ENCODE results near the gene GABRQ.
A peak's percentile ranks its signal among the peaks of the same experiment; 100 is the strongest.

Gene GABRQ

DNA sequence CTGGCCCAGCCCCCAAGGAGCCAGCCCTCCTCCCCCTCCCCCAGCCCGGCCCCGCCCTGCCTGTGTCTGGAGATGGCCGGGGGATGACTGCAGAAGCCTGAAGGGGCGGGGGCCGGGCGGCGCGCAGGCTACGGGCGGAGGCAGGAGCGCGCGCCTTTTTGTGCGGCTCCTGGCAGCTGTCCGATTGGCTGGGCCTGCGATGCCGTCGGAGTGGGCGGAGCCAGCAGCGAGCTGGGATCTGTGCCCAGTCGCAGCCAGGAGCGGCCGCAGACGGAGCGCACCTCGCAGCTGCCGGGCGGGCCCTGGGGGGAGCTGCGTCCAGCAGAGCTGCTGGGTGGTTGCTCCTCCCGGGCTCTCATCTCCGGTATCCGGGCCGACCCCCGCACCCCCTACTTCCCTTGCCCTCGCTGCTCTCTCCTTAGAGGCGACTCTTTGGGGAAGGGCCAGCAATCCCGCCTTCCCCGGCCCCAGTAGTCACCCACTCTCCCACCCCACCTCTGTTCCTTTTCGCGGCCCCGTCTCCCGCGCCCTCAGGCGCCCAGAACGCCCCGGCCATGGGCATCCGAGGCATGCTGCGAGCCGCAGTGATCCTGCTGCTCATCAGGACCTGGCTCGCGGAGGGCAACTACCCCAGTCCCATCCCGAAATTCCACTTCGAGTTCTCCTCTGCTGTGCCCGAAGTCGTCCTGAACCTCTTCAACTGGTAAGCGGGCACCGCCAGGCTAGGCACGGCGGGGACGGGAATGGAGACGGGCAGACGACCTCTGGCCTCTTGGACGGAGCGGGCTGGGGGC is at the start of gene GABRQ:
GABRQ (plus strand) TSS at position 247 of the 794 bp plus-strand sequence; CDS start at position 555, 308 bp downstream.
- peak; percentile 64 for DNase-seq

DNA sequence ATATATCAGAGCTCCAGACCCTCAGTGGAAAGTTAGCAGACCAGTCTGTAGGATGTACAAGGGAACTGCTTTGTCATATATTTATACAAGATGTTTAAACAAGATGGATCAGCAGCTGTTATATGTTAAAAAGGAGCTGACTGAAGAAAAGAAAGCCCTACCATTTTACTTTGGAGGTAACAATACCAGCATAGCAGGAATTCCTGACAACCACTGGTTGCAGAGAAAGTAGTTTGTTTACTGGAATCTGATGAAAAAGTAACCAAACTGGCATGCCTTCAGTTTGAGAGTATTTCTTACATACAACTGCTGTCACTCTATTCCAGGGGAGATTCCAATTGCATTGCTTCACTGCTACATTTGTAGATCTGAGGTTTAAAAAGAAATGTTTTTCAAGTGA is 49.5 kb upstream of the GABRQ start:
- no peak for DNase-seq

DNA sequence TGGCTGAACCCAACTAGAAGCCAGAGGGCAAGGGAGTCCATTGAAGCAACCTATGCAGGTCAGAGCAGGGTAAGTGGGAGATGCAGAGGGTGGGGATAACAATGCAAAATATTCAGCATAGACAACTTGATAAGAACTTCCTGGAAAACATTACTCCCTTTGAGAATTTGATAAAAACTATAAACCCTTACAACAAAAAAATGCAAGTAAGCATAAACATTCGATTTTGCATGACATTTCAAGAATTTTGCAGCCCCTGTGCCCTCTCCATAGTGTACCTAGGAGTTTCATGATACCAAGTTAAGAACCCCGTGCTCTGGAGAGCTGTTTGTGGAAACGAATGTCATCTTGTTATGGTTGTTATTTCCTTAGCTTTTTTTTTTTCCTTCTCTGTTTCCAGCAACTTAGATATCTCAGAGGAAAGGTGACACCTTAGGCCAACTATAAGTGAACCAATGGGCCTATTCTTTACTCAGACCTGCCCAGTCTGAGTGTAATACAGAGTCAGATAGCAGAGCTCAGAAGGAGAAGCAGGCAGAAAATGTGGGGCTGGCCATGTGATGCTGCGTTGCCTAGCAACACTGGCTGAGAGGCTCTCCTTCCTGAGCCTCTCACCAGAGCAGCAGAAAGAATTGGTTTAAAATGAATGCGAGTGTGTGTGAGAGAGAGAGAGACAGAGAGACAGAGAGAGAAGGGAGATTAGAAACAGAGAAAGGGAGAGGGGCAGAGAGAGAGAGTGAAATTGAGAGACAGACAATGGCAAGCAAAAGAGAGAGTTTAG is 36.7 kb upstream of the GABRQ start:
- no peak for DNase-seq

DNA sequence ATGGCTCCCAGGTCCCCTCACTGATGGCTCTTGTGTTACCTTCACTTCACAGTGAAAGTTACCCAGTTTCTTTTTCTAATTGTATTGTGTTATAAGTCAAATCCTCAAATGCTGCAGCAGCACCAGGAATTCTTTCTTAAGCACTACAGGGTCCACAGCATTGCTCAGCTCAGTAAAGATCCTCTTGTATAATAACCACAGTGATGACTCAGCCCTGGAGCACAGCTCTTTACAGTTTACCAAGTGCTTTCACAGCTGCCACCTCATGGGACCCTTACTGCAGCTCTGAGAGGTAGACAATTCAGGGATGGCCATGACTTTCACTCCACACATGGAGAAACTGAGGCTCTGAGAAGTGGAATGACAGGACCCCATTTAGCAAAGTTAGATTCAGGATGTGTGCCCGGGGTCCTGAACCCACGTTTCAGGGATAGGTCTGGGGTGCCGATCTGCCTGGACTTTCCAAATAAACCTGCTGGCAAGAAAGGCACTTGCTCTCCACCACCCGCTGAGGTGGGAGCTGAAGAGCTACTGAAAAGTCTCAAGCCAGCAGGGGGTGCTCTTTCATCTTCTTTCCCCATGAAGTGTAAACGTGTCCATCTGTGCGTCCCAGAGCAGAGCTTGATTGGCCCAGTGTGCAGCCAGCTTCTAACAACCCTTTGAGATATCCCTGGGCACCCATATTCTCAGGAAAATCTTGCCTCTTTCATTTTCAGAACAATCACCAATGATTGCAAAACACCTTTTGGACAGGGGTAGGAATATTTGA is 35.7 kb upstream of the GABRQ start:
- no peak for DNase-seq

DNA sequence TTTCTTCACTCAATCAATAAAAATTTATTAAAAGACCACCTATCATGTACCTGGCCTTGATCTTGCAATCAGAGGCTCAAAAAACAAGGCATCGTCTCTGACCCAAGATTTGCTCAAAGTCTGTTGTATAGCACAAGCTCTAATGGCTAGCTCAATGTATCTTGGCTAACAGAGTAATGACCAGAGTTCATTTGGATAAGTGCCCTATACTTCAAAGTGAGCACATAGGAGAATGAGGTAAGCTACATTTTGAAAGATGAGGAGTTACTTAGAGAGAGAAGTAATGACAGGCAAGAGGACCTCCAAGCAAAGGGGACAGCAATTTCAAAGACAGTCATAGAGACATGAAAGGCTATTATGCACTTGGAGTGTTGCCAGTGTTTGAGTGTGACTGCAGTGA is 22.9 kb upstream of the GABRQ start:
- no peak for DNase-seq

DNA sequence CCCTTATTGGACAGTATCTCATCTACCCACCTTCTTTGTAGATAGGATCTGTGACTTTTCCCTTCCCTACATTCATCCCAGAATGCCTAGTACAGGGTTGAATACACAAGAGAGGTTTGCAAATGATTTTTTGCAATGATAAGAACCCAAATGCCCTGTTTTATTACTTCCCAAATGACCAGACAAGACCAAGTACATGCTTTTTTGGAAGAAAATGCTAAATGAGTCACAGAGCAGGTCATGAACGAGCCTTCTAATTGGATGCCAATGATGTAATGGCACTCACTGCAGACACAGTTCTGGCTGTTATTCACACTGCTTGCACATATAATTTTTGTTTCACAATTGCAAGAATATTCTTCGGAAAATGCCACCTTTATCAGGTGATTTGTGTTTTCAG is 17.8 kb upstream of the GABRQ start:
- DNase-seq = no peak

DNA sequence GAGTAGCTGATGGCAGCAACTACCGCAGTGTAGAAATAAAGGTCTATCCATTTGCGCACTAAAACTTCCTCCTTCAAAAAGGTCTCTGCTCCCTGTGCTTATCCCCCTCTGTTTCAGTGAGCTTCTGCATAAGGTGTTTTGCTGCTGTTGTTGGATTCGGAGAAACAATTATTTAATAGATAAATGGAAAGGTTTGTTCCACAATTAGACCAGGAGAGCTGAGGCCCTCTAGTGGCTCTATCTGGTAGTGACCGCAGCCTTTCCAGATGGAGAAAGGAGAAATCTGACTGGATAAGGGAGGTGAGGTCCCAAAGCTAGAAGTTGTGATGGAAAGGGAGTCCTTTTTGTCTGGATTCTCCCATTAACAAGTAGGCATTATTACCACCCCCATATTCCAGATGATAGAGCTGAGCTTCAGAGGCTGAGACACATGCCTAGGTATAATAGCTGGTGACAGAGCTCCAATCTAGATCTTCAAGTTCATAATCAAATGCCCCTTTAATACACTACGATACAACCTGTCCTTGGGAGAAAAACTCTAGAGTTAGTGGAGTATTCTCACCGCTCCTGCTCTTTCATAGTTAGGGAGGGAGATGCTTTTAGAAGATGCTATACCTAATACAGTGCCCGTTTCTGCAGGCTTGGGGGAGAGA is 5.1 kb upstream of the GABRQ start:
- peak; percentile 42 for DNase-seq

DNA sequence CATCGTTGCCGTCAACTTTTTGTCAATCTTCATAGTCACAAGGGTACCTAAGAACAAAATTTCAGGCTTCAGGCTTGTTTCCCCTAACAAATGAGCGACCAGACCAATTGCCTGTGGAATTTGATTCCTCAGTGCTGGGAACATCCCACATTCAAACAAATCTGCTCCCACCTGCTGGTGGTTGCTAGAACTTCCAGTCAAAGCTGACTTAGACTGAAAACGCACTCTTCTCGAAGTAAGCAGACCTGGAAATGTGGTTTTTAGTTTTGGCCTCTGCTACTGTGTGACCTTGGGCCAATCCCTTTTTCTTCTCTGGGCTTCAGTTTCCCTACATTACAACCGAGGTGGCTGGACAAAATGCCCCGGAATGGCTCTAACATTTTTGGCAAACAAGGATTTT is 1.8 kb upstream of the GABRQ start:
- peak; percentile 59 for DNase-seq

DNA sequence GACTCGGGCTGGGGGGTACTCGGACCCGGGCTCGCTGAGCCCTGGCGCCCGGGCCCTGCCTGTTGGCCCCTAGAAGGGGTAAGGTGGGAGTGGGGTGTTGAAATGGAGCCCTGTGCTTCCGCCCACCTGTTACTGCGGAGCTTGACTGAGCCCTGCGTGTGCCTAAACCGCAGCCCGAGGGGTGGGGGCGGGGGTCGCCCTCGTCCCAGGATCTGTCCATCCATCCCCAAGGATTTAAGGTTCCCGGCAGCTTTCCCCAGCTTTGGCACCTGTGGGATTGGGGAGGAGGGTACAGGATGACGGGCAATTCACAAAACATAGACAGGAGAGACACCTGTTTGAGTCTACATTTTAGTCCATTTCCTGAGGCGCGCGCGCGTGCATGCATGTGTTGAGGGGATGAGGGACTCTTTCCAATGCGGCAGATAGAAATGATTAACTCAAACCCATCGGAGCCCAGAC is 779 bp downstream of the GABRQ start:
- no peak for DNase-seq

DNA sequence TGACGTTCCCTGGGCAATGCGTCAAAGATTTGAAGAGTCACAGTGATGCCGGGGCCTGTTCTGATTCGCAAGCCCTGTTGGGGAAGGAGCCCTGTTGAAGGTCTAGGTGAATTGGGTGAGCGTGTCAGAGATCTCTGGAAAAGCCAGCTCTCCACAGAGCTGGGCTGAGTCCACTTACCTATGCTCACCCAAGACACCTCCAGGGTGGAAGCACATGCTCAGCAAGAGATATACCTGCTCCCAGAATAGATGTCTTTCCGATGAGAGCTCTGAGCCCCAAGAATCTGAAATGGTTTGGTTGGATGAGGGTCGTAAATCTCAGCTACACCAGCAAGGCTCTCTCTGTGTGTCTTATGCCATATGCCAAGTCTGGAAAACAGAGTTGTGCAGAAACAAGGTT is 1.7 kb downstream of the GABRQ start:
- no peak for DNase-seq

DNA sequence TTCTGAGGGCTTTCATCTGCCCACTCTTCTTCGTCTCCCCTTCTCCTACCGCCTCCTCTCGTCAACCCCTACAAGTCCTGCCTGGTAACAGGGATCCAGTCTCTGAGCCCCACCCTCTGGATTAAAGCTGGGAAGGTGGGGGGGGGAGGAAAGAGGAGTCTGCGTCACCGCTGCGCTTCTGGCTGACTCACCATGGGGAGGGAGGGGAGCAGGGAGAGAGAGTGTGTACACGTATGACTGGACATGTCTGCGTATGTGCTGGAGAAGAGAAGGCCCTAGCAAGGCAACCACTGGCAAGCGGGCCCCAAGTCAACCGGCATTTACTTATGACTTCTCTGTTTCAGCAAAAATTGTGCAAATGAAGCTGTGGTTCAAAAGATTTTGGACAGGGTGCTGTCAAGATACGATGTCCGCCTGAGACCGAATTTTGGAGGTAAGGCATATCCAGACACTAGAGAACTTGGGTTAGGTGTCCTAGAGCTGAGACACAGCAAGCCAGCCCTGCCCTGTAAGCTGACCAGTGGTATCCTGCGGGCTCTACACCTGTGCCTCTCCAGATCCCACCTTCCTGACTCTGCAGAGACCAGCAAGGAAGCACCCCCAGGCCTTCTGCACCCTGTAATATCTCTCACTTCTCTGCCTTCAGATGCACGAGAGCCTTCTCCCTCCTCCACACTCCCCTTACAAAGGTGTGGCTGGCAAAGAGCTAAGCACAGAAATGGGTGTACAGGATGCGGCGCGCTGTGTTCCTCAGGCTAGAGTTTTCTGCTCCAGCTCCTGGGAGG is 2.5 kb downstream of the GABRQ start:
- DNase-seq = peak; percentile 53

DNA sequence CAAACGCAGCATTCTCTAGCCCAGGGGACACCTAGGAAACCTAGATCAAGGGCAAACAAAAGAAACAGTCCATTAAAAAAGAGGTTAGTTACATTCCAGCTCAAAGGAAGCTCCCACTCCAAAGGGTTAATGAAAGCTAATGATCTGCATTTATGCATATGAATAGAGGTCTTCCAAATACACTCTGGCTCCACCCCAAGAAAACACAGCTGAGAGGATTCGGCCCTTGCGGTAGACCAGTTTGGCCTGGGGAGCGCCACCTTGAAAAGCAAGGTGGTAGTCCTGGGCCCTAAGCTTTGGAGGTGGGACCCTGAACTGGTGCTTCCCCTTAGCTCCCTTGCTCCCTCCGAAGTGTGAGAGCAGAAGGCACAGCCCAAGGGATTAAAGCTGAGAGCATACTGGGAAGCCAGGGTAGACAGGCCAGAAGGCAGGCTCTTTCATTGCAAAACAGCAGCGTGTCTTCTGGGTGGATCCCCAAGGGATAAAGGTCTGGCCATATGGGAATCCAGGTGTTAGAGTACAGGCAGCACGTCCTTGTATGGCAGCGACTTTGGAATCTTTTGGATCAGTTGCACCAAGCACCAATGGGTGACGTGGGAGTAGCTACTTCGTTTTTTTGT is 3.7 kb downstream of the GABRQ start:
- DNase-seq = no peak

DNA sequence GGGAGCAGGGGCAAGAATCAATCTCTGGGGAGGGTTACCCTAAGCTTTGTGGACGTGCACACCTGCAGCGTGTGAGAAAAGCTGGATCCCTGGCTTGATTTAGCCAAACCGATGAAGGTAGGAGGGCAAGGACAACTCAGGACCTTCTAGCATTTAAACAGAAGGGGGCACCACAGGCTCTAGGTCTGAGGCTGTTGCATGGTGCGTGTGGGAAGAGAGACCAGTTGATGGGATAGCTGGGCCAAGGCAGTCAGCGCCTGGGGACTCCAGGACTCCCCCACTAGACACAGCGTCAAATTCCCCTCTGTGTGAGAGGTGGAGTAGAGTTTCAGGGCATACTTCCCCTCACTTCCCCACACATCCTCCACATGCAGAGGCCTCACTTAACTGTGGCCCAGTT is 4.3 kb downstream of the GABRQ start:
- DNase-seq = peak; percentile 23

DNA sequence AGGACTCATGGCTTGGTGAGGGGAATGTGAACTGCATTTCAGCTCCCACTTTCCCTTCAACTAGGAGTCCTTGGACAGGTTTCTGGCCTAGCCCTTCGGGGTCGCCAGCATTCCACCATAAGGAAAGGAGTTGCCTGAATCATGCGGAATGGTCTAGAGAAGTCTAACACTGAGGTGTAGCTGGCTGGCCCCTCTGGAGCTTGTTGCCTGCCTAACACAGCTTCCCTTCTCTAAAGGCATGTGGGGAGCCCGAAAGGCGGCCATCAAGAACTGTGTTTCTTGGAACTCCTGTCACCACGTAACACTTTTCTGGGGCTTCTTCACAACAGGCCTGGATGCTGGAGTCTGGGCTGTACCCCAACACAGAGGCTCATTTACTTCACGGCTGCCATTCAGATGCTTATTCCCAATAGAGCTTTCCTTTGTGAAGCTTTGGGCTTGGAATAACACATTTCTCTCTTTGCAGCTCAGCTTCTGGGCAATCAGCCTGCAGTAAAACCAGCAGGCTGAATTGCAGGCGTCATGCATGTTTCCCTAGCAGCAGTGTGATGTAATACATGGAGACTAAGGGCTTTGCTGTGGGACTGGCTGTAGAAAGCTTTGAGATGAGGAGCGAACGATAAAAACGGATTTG is 5.4 kb downstream of the GABRQ start:
- no peak for DNase-seq

DNA sequence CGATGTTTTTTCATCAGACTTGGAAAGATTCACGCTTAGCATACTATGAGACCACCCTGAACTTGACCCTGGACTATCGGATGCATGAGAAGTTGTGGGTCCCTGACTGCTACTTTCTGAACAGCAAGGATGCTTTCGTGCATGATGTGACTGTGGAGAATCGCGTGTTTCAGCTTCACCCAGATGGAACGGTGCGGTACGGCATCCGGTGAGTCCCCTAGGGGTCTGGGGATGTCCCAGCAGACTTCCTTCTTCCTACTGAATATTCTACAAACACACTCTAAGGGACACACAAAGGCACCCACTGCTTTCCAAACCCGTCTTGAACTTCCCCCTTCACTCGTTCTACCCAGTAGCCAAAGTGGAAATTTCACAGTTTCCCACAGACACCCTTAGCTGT is 9.3 kb downstream of the GABRQ start:
- no peak for DNase-seq

DNA sequence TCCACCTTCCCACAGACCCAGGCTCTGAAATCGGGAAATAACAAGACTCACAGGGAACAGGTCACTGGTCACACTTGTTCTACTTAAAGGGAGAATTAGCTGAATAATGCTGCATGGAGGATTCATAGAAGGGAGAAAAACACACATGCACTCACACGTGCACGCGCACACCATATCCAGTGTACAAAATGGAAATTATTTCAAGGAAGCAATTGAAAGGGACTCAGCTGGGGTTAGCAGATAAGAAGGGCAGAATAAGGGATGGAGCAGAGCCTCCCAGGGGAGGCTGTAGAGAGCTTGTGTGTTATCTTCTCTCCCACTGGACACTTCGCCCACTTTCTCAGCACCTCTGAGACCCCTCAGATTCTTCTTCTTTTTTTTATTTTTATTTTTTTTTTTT is 10.3 kb downstream of the GABRQ start:
- DNase-seq = no peak

DNA sequence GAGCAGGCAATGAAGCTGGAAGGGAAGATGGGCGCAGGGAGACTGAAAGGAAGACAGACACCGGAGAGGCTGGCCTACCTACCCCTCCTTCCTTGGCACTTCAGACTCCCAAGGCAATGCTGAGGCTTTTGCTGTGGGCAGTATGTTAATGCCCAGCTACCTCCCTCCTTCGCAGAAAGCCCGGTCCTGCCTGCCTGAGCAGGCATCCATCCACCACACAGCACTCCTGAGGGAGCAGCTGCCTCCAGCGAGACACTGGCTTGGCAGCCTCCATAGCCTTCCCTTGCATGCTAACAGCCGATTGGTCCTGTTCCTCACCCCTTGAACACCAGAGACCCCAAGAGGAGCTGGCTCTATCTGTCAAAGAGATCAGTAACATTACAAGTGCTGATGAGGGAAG is 14.4 kb downstream of the GABRQ start:
- DNase-seq = no peak

DNA sequence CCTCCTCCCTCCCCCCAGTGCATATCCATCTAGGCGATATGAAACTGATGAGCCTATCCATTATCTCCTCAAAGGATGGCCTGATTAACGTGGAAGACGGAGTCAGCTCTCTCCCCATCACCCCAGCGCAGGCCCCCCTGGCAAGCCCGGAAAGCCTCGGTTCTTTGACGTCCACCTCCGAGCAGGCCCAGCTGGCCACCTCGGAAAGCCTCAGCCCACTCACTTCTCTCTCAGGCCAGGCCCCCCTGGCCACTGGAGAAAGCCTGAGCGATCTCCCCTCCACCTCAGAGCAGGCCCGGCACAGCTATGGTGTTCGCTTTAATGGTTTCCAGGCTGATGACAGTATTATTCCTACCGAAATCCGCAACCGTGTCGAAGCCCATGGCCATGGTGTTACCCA is 14.8 kb downstream of the GABRQ start:
- no peak for DNase-seq

DNA sequence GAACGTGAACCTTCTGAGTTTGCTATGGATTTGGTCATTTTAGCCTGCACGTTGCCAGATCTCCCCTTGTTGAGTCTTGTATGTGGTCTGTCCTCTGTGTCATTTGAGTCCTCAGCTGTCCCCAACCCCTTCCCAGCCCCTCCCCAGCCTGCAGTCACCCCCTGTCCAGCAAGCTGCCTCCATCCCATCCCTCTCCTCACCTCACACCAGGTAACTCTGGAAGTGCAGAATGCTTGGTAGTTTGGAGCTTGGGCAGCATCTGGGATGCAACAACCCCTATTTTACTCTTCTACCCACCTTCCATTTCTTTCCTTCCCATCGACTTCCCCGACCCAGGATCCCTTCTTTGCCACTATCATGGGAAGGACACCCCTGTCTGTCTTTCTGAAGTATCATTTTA is 18.4 kb downstream of the GABRQ start:
- DNase-seq = no peak

DNA sequence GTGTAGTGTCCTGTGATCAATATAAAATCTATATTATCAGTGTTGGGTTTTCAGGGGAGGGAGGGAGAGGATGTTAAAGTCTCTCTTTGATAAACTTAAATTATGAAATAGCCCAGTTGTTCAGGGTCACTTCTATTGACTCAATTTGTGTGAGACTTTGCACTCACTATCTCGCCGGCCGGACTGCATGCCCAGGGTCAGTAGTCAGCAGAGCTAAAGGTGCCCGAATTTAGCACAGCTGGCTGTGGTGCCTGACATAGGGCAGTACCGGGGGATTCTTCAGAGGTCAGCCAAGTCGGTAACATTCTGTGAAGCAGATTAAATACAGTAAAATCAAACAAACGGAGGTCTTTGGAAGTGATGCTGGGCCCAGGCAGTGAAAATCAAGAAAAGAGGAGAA is 19.2 kb downstream of the GABRQ start:
- DNase-seq = no peak

DNA sequence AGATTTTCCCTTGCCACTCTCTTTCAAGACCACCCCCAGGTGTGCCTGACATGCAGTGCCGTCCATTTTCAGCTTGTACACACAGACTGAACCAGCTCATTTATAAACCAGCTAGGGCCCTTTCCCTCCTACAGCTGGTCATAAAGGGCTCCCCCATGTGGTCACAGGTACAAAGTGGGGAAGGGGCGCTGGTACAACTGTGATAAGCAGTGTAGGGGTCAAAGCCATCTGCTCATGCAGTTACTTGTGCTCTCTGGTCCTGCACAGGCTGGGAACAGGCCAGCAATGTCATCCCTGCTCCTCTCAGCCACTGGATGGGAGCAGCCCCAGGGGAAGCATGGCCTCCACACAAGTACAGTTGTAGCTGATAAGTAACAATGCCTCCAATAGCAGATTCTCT is 20.6 kb downstream of the GABRQ start:
- DNase-seq = no peak

Data from fibroblast of upper back skin (primary cell).